ENCODE measurements around the gene SH2D3C. TPM values are rescaled to one million over a fixed set of nuclear protein-coding genes. Genes with fewer than 3 reads are reported as not detected.

Gene SH2D3C
- total and polyA plus RNA-seq, 2 of the 8 experiments (the other 6 are each of a cell fraction or from before 2014, with no cell fraction given) = 6.4 to 8.1 TPM

DNA sequence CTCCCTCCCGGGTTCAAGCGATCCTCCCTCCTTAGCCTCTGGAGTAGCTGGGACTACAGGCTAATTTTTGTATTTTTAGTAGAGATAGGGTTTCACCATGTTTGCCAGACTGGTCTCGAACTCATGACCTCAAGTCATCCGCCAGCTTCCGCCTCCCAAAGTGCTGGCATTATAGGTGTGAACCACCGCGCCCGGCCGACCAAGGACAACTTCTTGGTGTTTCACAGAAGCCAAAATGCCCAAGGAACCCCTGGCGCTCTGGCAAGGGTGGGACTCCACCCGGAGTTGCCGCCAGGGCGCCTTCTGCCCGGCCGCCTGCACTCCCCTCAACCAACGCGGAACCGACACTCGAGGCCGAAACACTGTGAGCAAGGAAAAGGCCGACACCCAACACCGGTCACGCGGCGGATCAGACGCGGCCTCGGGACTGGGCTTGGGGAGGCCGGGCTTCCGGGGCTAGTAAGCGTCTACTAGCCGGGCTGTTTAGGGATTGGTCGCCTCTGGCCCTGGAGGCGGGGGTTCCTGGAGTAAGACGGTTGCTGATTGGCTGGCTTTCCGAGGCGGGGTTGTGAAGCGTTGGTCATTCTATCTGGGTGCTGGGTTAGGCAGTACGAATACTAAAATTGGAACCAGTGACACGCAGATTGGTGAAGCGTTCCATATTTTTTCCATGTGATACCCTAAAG is 79.3 kb downstream of the SH2D3C start:
- H3K18ac ChIP-seq (ENCODE audit: extremely low read depth, low read length) = no peak overlapping the region
- H3K9me3 ChIP-seq (ENCODE audit: insufficient read depth in 2 of 2, low read depth in 1 of 2, low read length in 1 of 2) = no peaks in the 10 kb centered on the region
- peak overlapping the region; percentile 81; the same call in 1 of the 2 replicates for H4K8ac ChIP-seq (ENCODE audit: extremely low read depth, insufficient read depth, low read length)
- no peaks in the 10 kb centered on the region for H3K4me1 ChIP-seq (replicated peaks in 1 of 4; ENCODE audit: control insufficient read depth in 3 of 4, insufficient read depth in 4 of 4, low read length in 3 of 4)
- H2AK5ac ChIP-seq (ENCODE audit: low read depth, low read length) = no peak overlapping the region
- FAIRE-seq (peak; percentile 57), DNase-seq (ENCODE audit: low read depth in 1 of 2, low spot score in 2 of 2) (peak; percentile 85 to 94)
- no peak overlapping the region for H3K23ac ChIP-seq (ENCODE audit: insufficient read length)
- H3K27me3 ChIP-seq (replicated peaks in 1 of 4; ENCODE audit: control insufficient read depth in 3 of 4, extremely low read depth in 1 of 4, insufficient read depth in 3 of 4, low read length in 3 of 4) = no peaks in the 10 kb centered on the region; a peak in 2 of 7 replicates
- H2BK12ac ChIP-seq (ENCODE audit: low read depth, low read length) = no peak overlapping the region
- H3K23me2 ChIP-seq (ENCODE audit: low read depth, low read length) = 0 out of 2 replicates have a peak, but pooled peaks cover 1% of the 10 kb centered on the region
- H3K36me3 ChIP-seq (ENCODE audit: control insufficient read depth in 2 of 4, insufficient read depth in 4 of 4, low read length in 3 of 4) = no peaks in the 10 kb centered on the region; a peak in 1 of 8 replicates
- H2BK20ac ChIP-seq (ENCODE audit: low read length) = no peak overlapping the region
- no peaks in the 10 kb centered on the region for H3K79me1 ChIP-seq (ENCODE audit: low read depth, low read length)
- peak overlapping the region in 2 of 4 experiments; percentile 22 to 42; a peak in 3 of 7 replicates for H3K9ac ChIP-seq (replicated peaks in 1 of 4; ENCODE audit: extremely low read depth in 1 of 4, low read depth in 3 of 4, low read length in 3 of 4)
- no peak overlapping the region for H2BK120ac ChIP-seq (replicated peaks; ENCODE audit: low read depth, low read length)
- WGBS, 2 experiments (ENCODE audit: extremely low coverage in 1 of 2, insufficient coverage in 1 of 2, insufficient read length in 1 of 2, insufficient replicate concordance in 2 of 2, low coverage in 1 of 2, low lambda C conversion rate in 2 of 2, missing lambda C conversion rate in 1 of 2) = 18% methylated on average over 41 of the region's 41 CpGs; no CpG with 5 or more reads in 1 of the 2 experiments
- H3K27ac ChIP-seq (ENCODE audit: low read depth, low read length) = no peak overlapping the region
- no peak overlapping the region for H3K56ac ChIP-seq (replicated peaks; ENCODE audit: insufficient read length, low read depth, low read length)
- H3K14ac ChIP-seq (ENCODE audit: insufficient read length) = no peak overlapping the region
- peak overlapping the region; percentile 70; the same call in 1 of the 2 replicates for H2AFZ ChIP-seq (ENCODE audit: low read length)
- H2BK5ac ChIP-seq (ENCODE audit: low read depth, low read length) = no peak overlapping the region
- H3K79me2 ChIP-seq (ENCODE audit: control insufficient read depth in 1 of 2, insufficient read depth in 2 of 2, low read length in 2 of 2) = no peaks in the 10 kb centered on the region
- ChIA-PET CTCF (ENCODE audit: partially characterized antibody) (interaction anchor here (1.0 kb wide), 1 partner anchor 199 kb away, joined by 3 read pairs; no protein-coding TSS in a partner anchor), POLR2A (ENCODE audit: partially characterized antibody) (interaction anchor here (0.9 to 2.0 kb wide), 5 partner anchors 9 to 120 kb away, joined by 3 to 9 read pairs (median 3); partner anchors contain the start of genes PTRH1 and TTC16)
- H4K91ac ChIP-seq (replicated peaks; ENCODE audit: insufficient read length, low read length) = no peak overlapping the region
- H3K4me3 ChIP-seq (ENCODE audit: extremely low read depth in 1 of 4, insufficient read depth in 2 of 4, low read depth in 3 of 4, low read length in 4 of 4) = peak overlapping the region; percentile 26 to 59 (median 44)
- H3K4me2 ChIP-seq (ENCODE audit: insufficient read depth in 1 of 2, low read depth in 2 of 2, low read length in 2 of 2) = peak overlapping the region; percentile 55 to 62
- no peak overlapping the region for H2BK15ac ChIP-seq (ENCODE audit: low read length)
- no peak overlapping the region for H3K4ac ChIP-seq (replicated peaks; ENCODE audit: insufficient read length, low read depth, low read length)
- H4K5ac ChIP-seq (ENCODE audit: insufficient read length, low read depth, low read length) = peak overlapping the region; percentile 65
- no peaks in the 10 kb centered on the region for H4K20me1 ChIP-seq (replicated peaks in 1 of 2; ENCODE audit: control insufficient read depth in 1 of 2, insufficient read depth in 2 of 2, low read length in 2 of 2)
- no peak for TF ChIP-seq NANOG (IDR thresholded peaks at IDR 0.05; ENCODE audit: insufficient read depth, low read depth, low read length, poor library complexity, severe bottlenecking)
- TF ChIP-seq GABPA (IDR thresholded peaks at IDR 0.05; ENCODE audit: borderline replicate concordance, insufficient read depth, low read length) = no peak
- TF ChIP-seq SIRT6 (IDR thresholded peaks at IDR 0.05; ENCODE audit: low read length) = no peak
- TF ChIP-seq POLR2A (IDR thresholded peaks at IDR 0.05; ENCODE audit: control extremely low read depth in 1 of 2, low read depth in 2 of 2, low read length in 2 of 2) = peak in 1 of 2 experiments; percentile 68; a peak in 2 of 3 replicates
- TF ChIP-seq JUN (IDR thresholded peaks at IDR 0.05; ENCODE audit: low read depth, low read length) = no peak
- TF ChIP-seq, protein P1, sequence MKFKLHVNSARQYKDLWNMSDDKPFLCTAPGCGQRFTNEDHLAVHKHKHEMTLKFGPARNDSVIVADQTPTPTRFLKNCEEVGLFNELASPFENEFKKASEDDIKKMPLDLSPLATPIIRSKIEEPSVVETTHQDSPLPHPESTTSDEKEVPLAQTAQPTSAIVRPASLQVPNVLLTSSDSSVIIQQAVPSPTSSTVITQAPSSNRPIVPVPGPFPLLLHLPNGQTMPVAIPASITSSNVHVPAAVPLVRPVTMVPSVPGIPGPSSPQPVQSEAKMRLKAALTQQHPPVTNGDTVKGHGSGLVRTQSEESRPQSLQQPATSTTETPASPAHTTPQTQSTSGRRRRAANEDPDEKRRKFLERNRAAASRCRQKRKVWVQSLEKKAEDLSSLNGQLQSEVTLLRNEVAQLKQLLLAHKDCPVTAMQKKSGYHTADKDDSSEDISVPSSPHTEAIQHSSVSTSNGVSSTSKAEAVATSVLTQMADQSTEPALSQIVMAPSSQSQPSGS (IDR thresholded peaks at IDR 0.05; ENCODE audit: low read length) = no peak
- TF ChIP-seq KDM4A (IDR thresholded peaks at IDR 0.05; ENCODE audit: low read depth, low read length, severe bottlenecking) = peak; percentile 66
- TF ChIP-seq EGR1 (IDR thresholded peaks at IDR 0.05; ENCODE audit: borderline replicate concordance, low read depth, low read length) = no peak
- no peak for TF ChIP-seq HDAC6 (IDR thresholded peaks at IDR 0.05; ENCODE audit: low read depth, low read length)
- TF ChIP-seq POU5F1 (IDR thresholded peaks at IDR 0.05; ENCODE audit: low read depth, low read length) = no peak
